IMR-90 (cell line): ENCODE measurements around the gene CHST2. TPM values are rescaled to one million over a fixed set of nuclear protein-coding genes. Genes with fewer than 3 reads are reported as not detected.
A peak's percentile ranks its signal among the peaks of the same experiment; 100 is the strongest.

Source experiments
- ATAC-seq: fragments of 200-7000 bp; cut with Tn5 transposase; 2 replicates; pipeline ENCODE4 v1.9.1; 2020; ENCODE audit warnings: low read depth, mild to moderate bottlenecking, moderate library complexity
- BruUV-seq: library from RNA; stranded (reverse); fragments of 400-500 nt; replicated peaks from 2 replicates; lab custom pipeline; 2021; lab: Mats Ljungman, UMichigan
- CTCF ChIA-PET: fragments of 300-600 bp; formaldehyde crosslinking; extraction: SDS; loops from one replicate; lab custom pipeline; 2021; ENCODE audit warnings: antibody characterized with exemption; lab: Yijun Ruan, JAX
- POLR2A ChIA-PET: fragments of 300-600 bp; sonication (Branson Sonifier 250); formaldehyde crosslinking; loops from one replicate; lab custom pipeline; 2022; ENCODE audit warnings: antibody characterized with exemption; ENCODE audit not compliant: unreplicated experiment; lab: Charles Lee
- DNase-seq: peaks from one replicate; pipeline ENCODE4 v3.0.0; 2013
- H2AFZ ChIP-seq: replicated peaks from 2 replicates; pipeline ENCODE3; 2013; ENCODE audit warnings: low read length, mild to moderate bottlenecking; ENCODE audit not compliant: poor library complexity
- H2AK5ac ChIP-seq: 2 replicates; pipeline ENCODE4 v1.6.1; 2013; ENCODE audit warnings: low read depth, low read length, inconsistent platforms
- H2AK9ac ChIP-seq: replicated peaks from 2 replicates; pipeline ENCODE3; 2013; ENCODE audit warnings: mild to moderate bottlenecking, low read depth, low read length, moderate library complexity; ENCODE audit not compliant: poor library complexity
- H2BK120ac ChIP-seq: 2 replicates; pipeline ENCODE4 v1.6.1; 2013; ENCODE audit warnings: low read depth, low read length, inconsistent platforms
- H2BK15ac ChIP-seq: 3 replicates; pipeline ENCODE4 v1.6.1; 2013; ENCODE audit warnings: low read depth, low read length, inconsistent platforms
- H2BK20ac ChIP-seq: 2 replicates; pipeline ENCODE4 v1.6.1; 2013; ENCODE audit warnings: low read depth, mild to moderate bottlenecking, inconsistent platforms, low read length, moderate library complexity
- H2BK5ac ChIP-seq: 2 replicates; pipeline ENCODE4 v1.6.1; 2013; ENCODE audit warnings: mild to moderate bottlenecking, low read depth, low read length, inconsistent platforms; ENCODE audit not compliant: poor library complexity, severe bottlenecking
- H3K14ac ChIP-seq: replicated peaks from 2 replicates; pipeline ENCODE4 v1.6.1; 2013; ENCODE audit warnings: low read depth, low read length, inconsistent platforms
- H3K18ac ChIP-seq: 2 replicates; pipeline ENCODE4 v1.6.1; 2013; ENCODE audit warnings: low read depth, low read length, control low read depth
- H3K23ac ChIP-seq: 2 replicates; pipeline ENCODE4 v1.6.1; 2013; ENCODE audit warnings: low read depth, low read length, inconsistent platforms
- H3K27ac ChIP-seq: 2 replicates; pipeline ENCODE4 v1.5.1; 2013; ENCODE audit warnings: mild to moderate bottlenecking, control low read depth, low read length; ENCODE audit not compliant: insufficient read depth
- H3K27me3 ChIP-seq: 2 replicates; pipeline ENCODE4 v1.6.1; 2013; ENCODE audit warnings: low read length; ENCODE audit not compliant: control insufficient read depth, insufficient read depth
- H3K36me3 ChIP-seq: 2 replicates; pipeline ENCODE4 v1.6.1; 2013; ENCODE audit warnings: low read length, mixed read lengths; ENCODE audit not compliant: control insufficient read depth, insufficient read depth
- H3K4ac ChIP-seq: 2 replicates; pipeline ENCODE4 v1.6.1; 2013; ENCODE audit warnings: low read depth, low read length, inconsistent platforms
- H3K4me1 ChIP-seq: 2 replicates; pipeline ENCODE4 v1.6.1; 2013; ENCODE audit warnings: low read length, mixed read lengths; ENCODE audit not compliant: control insufficient read depth, insufficient read depth
- H3K4me2 ChIP-seq: 2 replicates; pipeline ENCODE4 v1.6.1; 2013; ENCODE audit warnings: low read depth, mild to moderate bottlenecking, control low read depth, low read length, moderate library complexity
- H3K4me3 ChIP-seq: 2 replicates; pipeline ENCODE4 v1.5.1; 2013; ENCODE audit warnings: low read depth, mild to moderate bottlenecking, control low read depth, low read length, moderate library complexity; ENCODE audit not compliant: insufficient read depth
- H3K56ac ChIP-seq: 2 replicates; pipeline ENCODE4 v1.6.1; 2013; ENCODE audit warnings: low read length, inconsistent platforms; ENCODE audit not compliant: insufficient read depth; ENCODE audit errors: extremely low read depth
- H3K79me1 ChIP-seq, 2 experiments: 2 replicates each; pipeline ENCODE4 v1.6.1; 2013; ENCODE audit warnings: low read length in 2 of 2, inconsistent platforms in 1 of 2, low read depth in 1 of 2
- H3K9ac ChIP-seq: 2 replicates; pipeline ENCODE4 v1.6.1; 2013; ENCODE audit warnings: low read depth, low read length, control low read depth
- H3K9me1 ChIP-seq: 2 replicates; pipeline ENCODE4 v1.6.1; 2013; ENCODE audit warnings: low read length, inconsistent platforms; ENCODE audit not compliant: insufficient read depth
- H3K9me3 ChIP-seq: 2 replicates; pipeline ENCODE4 v1.6.1; 2013; ENCODE audit warnings: low read length; ENCODE audit not compliant: control insufficient read depth, insufficient read depth
- H4K20me1 ChIP-seq: 2 replicates; pipeline ENCODE4 v1.6.1; 2013; ENCODE audit warnings: low read length, inconsistent platforms; ENCODE audit not compliant: insufficient read depth
- H4K5ac ChIP-seq: 2 replicates; pipeline ENCODE4 v1.6.1; 2013; ENCODE audit warnings: mild to moderate bottlenecking, low read depth, low read length, control low read depth
- H4K8ac ChIP-seq, 2 experiments: 2 replicates each; pipeline ENCODE4 v1.6.1; 2013; ENCODE audit warnings: low read depth in 2 of 2, low read length in 2 of 2, control low read depth in 1 of 2, inconsistent platforms in 1 of 2
- H4K91ac ChIP-seq: 2 replicates; pipeline ENCODE4 v1.6.1; 2013; ENCODE audit warnings: low read depth, low read length, inconsistent platforms; ENCODE audit not compliant: insufficient read depth
- CEBPB ChIP-seq: IDR thresholded peaks from 2 replicates; pipeline ENCODE4 v1.6.1; 2012; ENCODE audit warnings: low read depth, low read length, improper control_type of control experiment
- ELK1 ChIP-seq: fragments of 150-350 bp; IDR thresholded peaks from 2 replicates; pipeline ENCODE4 v1.6.1; 2016; ENCODE audit warnings: low read depth, mild to moderate bottlenecking, low read length, moderate library complexity, borderline replicate concordance
- MAFK ChIP-seq: IDR thresholded peaks from 2 replicates; pipeline ENCODE4 v1.6.1; 2012; ENCODE audit warnings: low read depth, low read length, improper control_type of control experiment
- MXI1 ChIP-seq: IDR thresholded peaks from 2 replicates; pipeline ENCODE4 v1.6.1; 2012; ENCODE audit warnings: low read depth, mild to moderate bottlenecking, low read length, moderate library complexity, borderline replicate concordance
- NFE2L2 ChIP-seq: fragments of 150-350 bp; IDR thresholded peaks from 2 replicates; pipeline ENCODE4 v1.6.1; 2016; ENCODE audit warnings: low read depth, mild to moderate bottlenecking, low read length
- SMC3 ChIP-seq: fragments of 150-350 bp; IDR thresholded peaks from 2 replicates; pipeline ENCODE4 v1.6.1; 2016; ENCODE audit warnings: low read depth, mild to moderate bottlenecking, antibody characterized with exemption, low read length, moderate library complexity
- WGBS, 2 experiments: methylation state at CpG; one replicate each; pipeline versions ENCODE4 v1.1.5 to v1.1.7; 2013; ENCODE audit warnings: missing lambda C conversion rate in 2 of 2; ENCODE audit not compliant: insufficient read length in 1 of 2; ENCODE audit errors: extremely low coverage in 2 of 2; 5-methylcytosine and 5-hydroxymethylcytosine counted together
- dilution Hi-C: fragments of 300-500 bp; cut with HindIII; formaldehyde crosslinking; loops from one replicate; pipeline ENCODE4 v1.14.3; 2018; ENCODE audit warnings: low sequenced_read_pairs; ENCODE audit not compliant: unreplicated experiment
- in situ Hi-C: fragments of 300-500 bp; cut with MboI; formaldehyde crosslinking; loops from 3 replicates; pipeline ENCODE4 v1.14.3; 2019; ENCODE audit warnings: low sequenced_read_pairs, inconsistent platforms, mixed read lengths
- intact Hi-C: fragments of 100-400 bp; cut with micrococcal nuclease; formaldehyde crosslinking; loops from 2 replicates; pipeline ENCODE4 v1.10.0; 2022
- polyA plus RNA-seq, 3 experiments: library from polyadenylated mRNA; depleted of rRNA; stranded (reverse); fragments of >200 nt; gene quantifications; 2 replicates each; pipeline ENCODE4 v1.2.3, GENCODE V29; 2012; ENCODE audit warnings: low replicate concordance in 1 of 3
- total RNA-seq: library from RNA; depleted of rRNA; stranded (reverse); fragments of >200 nt; gene quantifications from 2 replicates; pipeline ENCODE4 v1.2.3, GENCODE V29; 2012

Gene CHST2
- total and polyA plus RNA-seq, 2 of the 4 experiments (the other 2 are of a cell fraction), result 0.90 to 1.4 TPM

- TF ChIP-seq MAFK (peak; percentile 93), MXI1 (no peak), NFE2L2 (no peak), ELK1 (no peak), SMC3 (no peak), CEBPB (no peak)
- in situ Hi-C loops, result no loop called here
- no peaks in the 10 kb centered on the region for H3K27me3 ChIP-seq
- no peak overlapping the region for H4K5ac ChIP-seq
- peak; percentile 68 for ATAC-seq
- no peak overlapping the region for H3K4me3 ChIP-seq
- H3K27ac ChIP-seq, result no peak overlapping the region
- H2AK5ac ChIP-seq, result no peak overlapping the region
- peak; percentile 77 for DNase-seq
- 0 out of 3 replicates have a peak overlapping the region, but pooled peaks have one; percentile 20 for H2BK15ac ChIP-seq
- H2BK5ac ChIP-seq, result peak overlapping the region; percentile 72
- H3K56ac ChIP-seq, result no peak overlapping the region
- H4K20me1 ChIP-seq, result no peaks in the 10 kb centered on the region
- H3K4me1 ChIP-seq, result peaks cover 23% of the 10 kb centered on the region
- H4K8ac ChIP-seq, result peak overlapping the region; percentile 28 to 62; a peak in 1 of 4 replicates
- H4K91ac ChIP-seq, result no peak overlapping the region
- peak overlapping the region; percentile 61; the same call in 1 of the 2 replicates for H3K18ac ChIP-seq
- no peak overlapping the region; the same call in 1 of the 2 replicates for H3K4ac ChIP-seq
- POLR2A ChIA-PET, result no interaction called here
- no peak overlapping the region for H3K9ac ChIP-seq
- BruUV-seq, result no TSS peak
- peaks cover 15% of the 10 kb centered on the region for H3K9me1 ChIP-seq
- no peak overlapping the region for H3K23ac ChIP-seq
- intact Hi-C loops, result no loop called here
- WGBS, 2 experiments, result no CpG with 5 or more reads among the region's 3 CpGs
- peak overlapping the region; percentile 68; the same call in 1 of the 2 replicates for H2BK120ac ChIP-seq
- no peak overlapping the region for H2AFZ ChIP-seq
- no peak overlapping the region for H2BK20ac ChIP-seq
- dilution Hi-C loops, result no loop called here
- H2AK9ac ChIP-seq, result no peak overlapping the region
- peak overlapping the region; percentile 65 for H3K4me2 ChIP-seq
- H3K36me3 ChIP-seq, result no peaks in the 10 kb centered on the region
- H3K9me3 ChIP-seq, result no peaks in the 10 kb centered on the region
- CTCF ChIA-PET, result interaction anchor here (0.5 kb wide), 1 partner anchor 10 kb away, joined by 3 read pairs; no protein-coding TSS in a partner anchor
- H3K14ac ChIP-seq, result peak overlapping the region; percentile 42; the same call in 1 of the 2 replicates
- no peaks in the 10 kb centered on the region for H3K79me1 ChIP-seq
Measured at GRCh38 chr3:143171141-143171980, 51.8 kb downstream of the CHST2 start.
